GM23338 (cell line): Measurements from ENCODE around the gene MME. TPM values are rescaled to one million over a fixed set of nuclear protein-coding genes. Genes with fewer than 3 reads are reported as not detected.
A peak's percentile ranks its signal among the peaks of the same experiment; 100 is the strongest.

Experiments
- ATAC-seq: fragments of 200-7000 bp; cut with Tn5 transposase; 3 replicates; pipeline ENCODE4 v1.9.1; 2020
- DNase-seq: peaks from one replicate; pipeline ENCODE4 v3.0.0-alpha.2; 2015; ENCODE audit warnings: low spot score
- H2AFZ ChIP-seq: fragments of 200-600 bp; sonication (generic); 2 replicates; pipeline ENCODE4 v1.8.0; 2016; ENCODE audit warnings: antibody characterized with exemption, mild to moderate bottlenecking, moderate library complexity
- H3F3A ChIP-seq: fragments of 200-600 bp; sonication (generic); replicated peaks from 2 replicates; pipeline ENCODE4 v1.8.0; 2017; ENCODE audit warnings: antibody characterized with exemption, mixed run types, low read depth
- H3K27ac ChIP-seq: fragments of 200-600 bp; sonication (generic); 2 replicates; pipeline ENCODE4 v1.6.1; 2016; ENCODE audit warnings: low read depth
- H3K27me3 ChIP-seq: fragments of 200-600 bp; sonication (generic); 2 replicates; pipeline ENCODE4 v1.8.0; 2016; ENCODE audit warnings: mild to moderate bottlenecking, mixed run types, moderate library complexity; ENCODE audit not compliant: insufficient read depth
- H3K36me3 ChIP-seq: fragments of 200-600 bp; sonication (generic); 2 replicates; pipeline ENCODE4 v1.8.0; 2016; ENCODE audit warnings: mild to moderate bottlenecking; ENCODE audit not compliant: insufficient read depth
- H3K4me1 ChIP-seq: fragments of 200-600 bp; sonication (generic); 2 replicates; pipeline ENCODE4 v1.8.0; 2016; ENCODE audit warnings: mild to moderate bottlenecking, moderate library complexity; ENCODE audit not compliant: insufficient read depth
- H3K4me2 ChIP-seq: fragments of 200-600 bp; sonication (generic); 2 replicates; pipeline ENCODE4 v1.7.1; 2017; ENCODE audit warnings: mixed run types
- H3K4me3 ChIP-seq: fragments of 200-600 bp; sonication (generic); 2 replicates; pipeline ENCODE4 v1.6.1; 2016; ENCODE audit warnings: mixed run types
- H3K79me2 ChIP-seq: fragments of 200-600 bp; sonication (generic); replicated peaks from 2 replicates; pipeline ENCODE4 v1.8.0; 2017; ENCODE audit warnings: mild to moderate bottlenecking; ENCODE audit not compliant: insufficient read depth
- H3K9me2 ChIP-seq: fragments of 200-600 bp; sonication (generic); 2 replicates; pipeline ENCODE4 v1.8.0; 2017; ENCODE audit not compliant: insufficient read depth
- H4K20me1 ChIP-seq: fragments of 200-600 bp; sonication (generic); replicated peaks from 2 replicates; pipeline ENCODE4 v1.8.0; 2017; ENCODE audit warnings: mild to moderate bottlenecking; ENCODE audit not compliant: insufficient read depth
- H3K27ac Mint-ChIP-seq: 2 replicates; pipeline ENCODE4 v1.8.0; 2020; ENCODE audit warnings: inconsistent platforms, mild to moderate bottlenecking, moderate library complexity, mixed read lengths
- H3K27me3 Mint-ChIP-seq: 3 replicates; pipeline ENCODE4 v1.8.0; 2022; ENCODE audit warnings: low read depth, mild to moderate bottlenecking, moderate library complexity, mixed read lengths, inconsistent platforms; ENCODE audit not compliant: insufficient read depth, poor library complexity
- H3K36me3 Mint-ChIP-seq: 3 replicates; pipeline ENCODE4 v1.8.0; 2021; ENCODE audit warnings: low read depth, mild to moderate bottlenecking, inconsistent platforms, moderate library complexity, mixed read lengths
- H3K4me1 Mint-ChIP-seq: 3 replicates; pipeline ENCODE4 v1.8.0; 2020; ENCODE audit warnings: mild to moderate bottlenecking, inconsistent platforms, mixed read lengths
- H3K4me3 Mint-ChIP-seq: 3 replicates; pipeline ENCODE4 v1.8.0; 2021; ENCODE audit warnings: moderate library complexity, mild to moderate bottlenecking, inconsistent platforms, mixed read lengths
- H3K9me3 Mint-ChIP-seq: 3 replicates; pipeline ENCODE4 v1.8.0; 2020; ENCODE audit warnings: moderate library complexity, mild to moderate bottlenecking, inconsistent platforms, mixed read lengths
- ETS1 ChIP-seq: IDR thresholded peaks from 2 replicates; pipeline ENCODE4 v1.6.1; 2016; ENCODE audit warnings: antibody characterized with exemption
- JUNB ChIP-seq: IDR thresholded peaks from one replicate; pipeline ENCODE4 v1.6.1; 2016; ENCODE audit warnings: antibody characterized with exemption; ENCODE audit not compliant: unreplicated experiment
- NANOG ChIP-seq: IDR thresholded peaks from 2 replicates; pipeline ENCODE4 v1.6.1; 2016; ENCODE audit warnings: antibody characterized with exemption, borderline replicate concordance
- POLR2AphosphoS5 ChIP-seq: IDR thresholded peaks from 2 replicates; pipeline ENCODE4 v1.6.1; 2016; ENCODE audit warnings: antibody characterized with exemption, low read depth
- ZNF114 ChIP-seq: fragments of 250-450 bp; sonication (Bioruptor Pico); IDR thresholded peaks from 2 replicates; pipeline ENCODE4 v1.5.0; 2020; ENCODE audit warnings: mild to moderate bottlenecking, moderate library complexity
- ZNF462 ChIP-seq: fragments of 250-450 bp; sonication (Bioruptor Pico); IDR thresholded peaks from 2 replicates; pipeline ENCODE4 v1.5.0; 2020; ENCODE audit warnings: mild to moderate bottlenecking, moderate library complexity
- polyA plus RNA-seq: library from polyadenylated mRNA; unstranded; fragments of >200 nt; fragmentation: Nextera tagmentation; extraction: Ambion mirVana; gene quantifications from 2 replicates; pipeline ENCODE4 v1.2.1, GENCODE V29; 2016
- total RNA-seq: library from RNA; depleted of rRNA; stranded (reverse); fragments of >200 nt; shearing (Covaris generic); gene quantifications from 2 replicates; pipeline ENCODE4 v1.2.3, GENCODE V29; 2014

MME gene
- total and polyA plus RNA-seq, 2 experiments from 2014 or later, result 15.2 to 76.7 TPM

GRCh38 chr3:155184011-155184410 lies 103.9 kb downstream of the MME start (continued):
- TF ChIP-seq ZNF462 (CRISPR knock-in tag) (no peak), POLR2AphosphoS5 (no peak), JUNB (no peak), ZNF114 (CRISPR knock-in tag) (no peak), NANOG (no peak)

DNA sequence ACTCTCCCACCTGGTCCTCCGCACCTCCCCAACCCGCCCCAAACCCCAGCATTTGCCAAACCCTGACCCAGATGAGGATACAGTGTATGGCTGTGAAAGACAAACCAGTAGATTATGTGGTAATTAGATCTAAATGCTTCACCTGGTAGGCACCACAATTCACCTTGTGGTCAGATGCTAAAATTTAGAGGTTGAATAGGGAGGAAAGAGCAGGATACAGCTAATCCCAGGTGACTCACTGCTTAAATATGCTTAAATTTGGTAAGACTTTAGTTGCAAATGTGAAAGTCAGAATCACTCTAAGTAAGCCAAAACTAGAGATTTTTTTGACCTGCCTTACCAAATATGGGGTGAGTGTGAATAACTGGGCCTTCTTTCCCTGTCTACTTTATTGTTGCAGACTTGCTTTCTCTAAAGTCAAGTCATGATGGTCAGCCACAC lies 105.5 kb downstream of the MME start:
- Mint-ChIP-seq H3K27ac (peak overlapping the region; percentile 58; the same call in 1 of the 2 replicates), H3K4me3 (no peak overlapping the region), H3K27me3 (no peaks in the 10 kb centered on the region), H3K9me3 (no peaks in the 10 kb centered on the region), H3K4me1 (peaks cover 10% of the 10 kb centered on the region; the same call in 2 of the 3 replicates), H3K36me3 (no peaks in the 10 kb centered on the region)
- Histone ChIP-seq H3K4me1 (peaks cover 16% of the 10 kb centered on the region), H3F3A (no peaks in the 10 kb centered on the region), H4K20me1 (no peaks in the 10 kb centered on the region), H2AFZ (no peak overlapping the region), H3K79me2 (no peaks in the 10 kb centered on the region), H3K36me3 (no peaks in the 10 kb centered on the region), H3K4me2 (peak overlapping the region; percentile 8; the same call in 1 of the 2 replicates), H3K4me3 (no peak overlapping the region), H3K27ac (no peak overlapping the region), H3K27me3 (no peaks in the 10 kb centered on the region), H3K9me2 (no peaks in the 10 kb centered on the region; the same call in 1 of the 2 replicates)
- ATAC-seq (peak; percentile 53), DNase-seq (peak; percentile 48)
- no peak for TF ChIP-seq ZNF462 (CRISPR knock-in tag)
- no peak for TF ChIP-seq ETS1
- no peak for TF ChIP-seq NANOG
